GM12865 (cell line): ENCODE data around the gene TEDC2.
A peak's percentile ranks its signal among the peaks of the same experiment; 100 is the strongest.

Experiments used
- DNase-seq: peaks from one replicate; pipeline ENCODE4 v3.0.0; 2010; ENCODE audit warnings: low read depth
- H3K4me3 ChIP-seq: 2 replicates; pipeline ENCODE4 v1.5.1; 2011; ENCODE audit warnings: mild to moderate bottlenecking, low read depth, low read length, control low read depth
- CTCF ChIP-seq: IDR thresholded peaks from 2 replicates; pipeline ENCODE4 v1.5.1; 2011; ENCODE audit warnings: low read length, control low read depth, low read depth, inconsistent platforms; ENCODE audit not compliant: insufficient read depth; ENCODE audit errors: missing control alignments

Gene TEDC2

DNA sequence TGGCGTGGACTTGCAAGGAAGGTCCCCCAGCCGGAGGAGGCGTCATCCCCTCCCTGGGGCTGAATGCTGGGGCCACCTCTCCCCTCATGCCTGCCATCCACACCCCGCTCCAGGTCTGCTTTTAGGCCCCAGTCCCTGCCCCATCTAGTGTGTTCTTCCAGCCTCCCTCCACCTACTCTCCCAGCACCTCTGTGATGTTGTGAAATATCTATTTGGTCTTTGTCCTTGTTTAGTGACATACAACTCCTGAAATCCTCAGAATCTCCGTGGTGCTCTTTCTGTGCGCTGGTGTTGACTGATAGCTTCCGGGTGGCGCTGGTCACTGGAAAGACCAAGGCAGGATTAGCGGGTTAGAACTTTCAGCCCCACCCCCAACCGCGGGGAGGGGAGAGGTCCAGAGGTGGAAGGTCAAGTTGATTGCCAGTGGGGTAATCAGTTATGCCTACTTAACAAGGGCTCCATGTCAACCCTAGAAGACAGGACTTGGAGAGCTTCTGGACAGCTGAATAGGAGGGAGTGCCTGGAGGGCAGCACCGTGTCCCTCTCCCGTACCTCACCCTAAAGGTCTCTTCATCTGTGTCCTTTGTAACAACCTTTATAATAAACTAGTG is 25.1 kb downstream of the TEDC2 start:
- no peak for TF ChIP-seq CTCF
- DNase-seq: no peak
- H3K4me3 ChIP-seq: no peak overlapping the region

DNA sequence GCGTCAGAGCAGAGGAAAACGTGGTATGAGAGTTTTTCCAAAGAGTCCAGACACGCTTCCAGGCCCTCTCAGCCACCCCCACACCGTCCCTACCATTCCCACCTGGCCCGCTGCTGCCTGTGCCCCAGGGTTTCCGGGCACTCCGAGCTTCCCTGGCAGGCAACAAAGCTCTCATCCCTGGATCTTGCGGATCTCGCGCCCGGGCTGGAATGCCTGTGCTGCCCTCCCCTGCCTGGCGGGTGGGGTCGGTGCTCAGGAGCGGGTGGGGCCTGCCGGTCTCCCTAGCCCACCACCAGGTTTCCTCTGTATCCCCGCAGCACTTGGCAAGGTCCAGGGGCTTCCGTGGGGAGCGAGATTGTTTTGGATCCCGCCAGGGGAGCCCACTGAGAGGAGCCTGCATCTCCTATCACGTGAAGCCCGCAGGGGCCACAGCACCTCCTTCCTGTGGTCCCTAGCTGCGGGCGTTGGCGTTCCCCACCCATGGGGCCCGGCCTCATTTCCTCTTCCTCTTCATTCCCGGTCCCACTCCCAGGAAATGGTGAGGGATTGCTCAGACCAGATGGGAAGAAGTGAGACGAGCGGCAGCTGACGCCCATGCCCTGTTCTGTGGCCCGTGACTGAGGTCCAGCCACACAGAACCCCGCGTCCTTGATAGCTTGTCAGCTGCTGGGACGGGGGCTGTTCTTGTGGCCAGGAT is 26.1 kb downstream of the TEDC2 start:
- no peak for TF ChIP-seq CTCF
- DNase-seq: no peak
- H3K4me3 ChIP-seq: no peak overlapping the region

- H3K4me3 ChIP-seq: no peak overlapping the region
- peak; percentile 39 for TF ChIP-seq CTCF
- DNase-seq: peak; percentile 79
Measured at GRCh38 chr16:2486645-2487516, 27.0 kb downstream of the TEDC2 start.

DNA sequence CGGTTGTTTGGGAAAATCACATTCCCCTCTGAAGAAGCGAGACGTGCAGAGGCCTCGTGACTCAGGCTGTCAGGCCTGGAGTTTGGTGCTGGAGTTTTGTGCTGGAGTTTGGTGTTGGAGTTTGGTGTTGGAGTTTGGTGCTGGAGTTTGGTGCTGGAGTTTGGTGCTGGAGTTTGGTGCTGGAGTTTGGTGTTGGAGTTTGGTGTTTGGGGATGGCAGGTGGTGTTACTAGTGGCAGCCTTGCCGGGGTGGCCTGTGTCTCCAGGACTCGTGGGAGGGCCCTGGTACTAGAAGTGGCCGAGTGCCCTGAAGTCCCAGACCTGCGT is 27.6 kb downstream of the TEDC2 start:
- no peak overlapping the region for H3K4me3 ChIP-seq
- no peak for TF ChIP-seq CTCF
- no peak for DNase-seq

- DNase-seq: no peak
- no peak overlapping the region for H3K4me3 ChIP-seq
- no peak for TF ChIP-seq CTCF
Measured at GRCh38 chr16:2487903-2488531, 28.1 kb downstream of the TEDC2 start.

DNA sequence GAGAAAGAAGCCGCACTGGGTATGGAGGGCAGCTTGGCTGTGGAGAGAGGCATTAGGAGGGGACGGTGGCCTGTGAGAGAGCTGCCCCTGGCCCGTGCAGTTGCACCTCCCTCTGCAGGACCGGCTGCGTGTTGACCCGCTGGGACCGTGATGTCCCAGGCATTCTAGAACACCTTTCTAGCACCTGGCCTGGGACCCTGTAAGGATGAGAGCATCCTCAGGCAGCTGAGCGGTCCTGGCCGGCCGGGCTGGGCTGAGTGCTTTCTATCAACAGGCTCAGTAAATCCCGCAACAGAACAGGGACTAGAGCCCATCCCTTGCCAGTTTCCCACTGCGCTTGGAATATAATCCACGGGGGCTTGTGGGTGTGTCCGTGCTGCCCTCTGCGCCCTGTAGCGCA is 29.7 kb downstream of the TEDC2 start:
- no peak for TF ChIP-seq CTCF
- no peak for DNase-seq
- H3K4me3 ChIP-seq: no peak overlapping the region
